CD4-positive, alpha-beta T cell treated with Interleukin-17A for 4 hours (primary cell): ENCODE results near the gene DCUN1D3.
"Not testable (repeated sequence)": the region's sequence is repeated elsewhere in the genome, so short reads cannot be mapped to it uniquely, and the experiment has no call there.

ENCODE experiments used
- DNase-seq: peaks from one replicate; pipeline ENCODE4 v3.0.0-alpha.2; 2020; ENCODE audit warnings: mixed read lengths

Gene DCUN1D3, protein sequence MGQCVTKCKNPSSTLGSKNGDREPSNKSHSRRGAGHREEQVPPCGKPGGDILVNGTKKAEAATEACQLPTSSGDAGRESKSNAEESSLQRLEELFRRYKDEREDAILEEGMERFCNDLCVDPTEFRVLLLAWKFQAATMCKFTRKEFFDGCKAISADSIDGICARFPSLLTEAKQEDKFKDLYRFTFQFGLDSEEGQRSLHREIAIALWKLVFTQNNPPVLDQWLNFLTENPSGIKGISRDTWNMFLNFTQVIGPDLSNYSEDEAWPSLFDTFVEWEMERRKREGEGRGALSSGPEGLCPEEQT

GRCh38 chr16:20900299-20901067 lies at the start of gene DCUN1D3, which contains the start of gene LYRM1:
DCUN1D3 (minus strand) TSS chr16:20900358; CDS start chr16:20862538, 37,820 bp downstream.
LYRM1 (plus strand) TSS chr16:20900771; CDS start chr16:20915556, 14,785 bp downstream.
- peak; percentile 87 for DNase-seq

DNA sequence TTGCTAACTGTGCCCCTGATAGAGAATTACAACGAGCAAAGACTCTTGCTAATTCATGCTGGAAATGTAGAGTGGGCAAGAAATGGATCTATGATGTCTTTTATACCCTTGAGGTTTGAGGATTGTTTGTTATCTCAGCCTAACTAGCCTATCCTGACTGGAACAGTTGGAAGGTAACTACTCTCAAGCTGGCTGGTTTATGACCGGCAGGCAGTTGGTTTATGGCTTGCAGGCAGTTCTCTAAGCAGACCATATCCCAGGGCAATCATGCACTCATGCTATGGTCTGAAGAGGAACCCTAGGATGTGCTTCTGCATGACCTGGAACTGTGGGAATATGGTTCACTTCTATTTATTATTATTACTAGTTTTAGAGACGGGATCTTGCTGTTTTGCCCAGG lies 49.5 kb upstream of the DCUN1D3 start:
- DNase-seq, result no peak

DNA sequence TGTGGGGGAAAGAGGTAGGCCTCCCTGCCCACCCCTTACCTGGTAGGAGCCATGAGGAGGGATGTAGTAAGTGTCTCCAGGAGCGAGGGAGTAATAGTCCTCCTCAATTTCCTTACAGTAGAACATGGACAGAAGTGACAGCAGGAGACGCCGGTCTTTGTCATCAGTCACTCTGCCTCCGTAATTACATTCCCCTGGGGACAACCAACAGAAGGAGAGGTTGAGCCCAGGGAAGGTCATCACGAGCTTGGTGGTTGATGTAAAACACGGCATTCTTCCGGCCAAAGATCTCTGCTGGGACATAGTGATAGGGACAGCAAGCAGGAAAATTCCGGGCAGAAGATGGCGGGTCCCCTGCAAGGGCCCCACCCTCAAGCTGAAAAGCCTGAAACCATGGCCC lies 48.3 kb upstream of the DCUN1D3 start:
- no peak for DNase-seq

DNA sequence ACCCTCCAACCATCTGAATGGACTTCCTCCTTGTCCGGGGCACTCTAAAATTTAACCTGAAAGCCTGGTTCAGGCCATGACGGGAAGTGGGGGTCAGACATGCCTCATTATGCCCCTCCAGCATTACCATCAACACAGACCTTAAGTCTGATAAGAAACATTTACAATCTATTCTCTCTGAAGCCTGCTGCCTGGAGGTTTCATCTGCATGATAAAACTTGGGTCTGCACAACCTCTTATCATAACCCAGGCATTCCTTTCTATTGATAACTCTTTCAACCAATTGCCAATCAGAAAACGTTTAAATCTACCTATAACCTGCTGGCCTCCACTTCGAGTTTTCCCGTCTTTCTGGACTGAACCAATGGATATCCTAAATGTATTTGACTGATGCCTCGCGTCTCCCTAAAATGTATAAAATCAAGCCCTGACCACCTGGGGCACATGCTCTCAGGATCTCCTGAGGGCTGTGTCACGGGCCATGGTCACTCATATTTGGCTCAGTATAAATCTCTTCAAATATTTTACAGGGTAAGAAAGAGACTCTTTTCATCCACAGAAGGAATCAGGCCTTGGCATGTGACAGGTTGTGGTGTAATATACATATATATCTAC lies 46.0 kb upstream of the DCUN1D3 start:
- no peak for DNase-seq

DNA sequence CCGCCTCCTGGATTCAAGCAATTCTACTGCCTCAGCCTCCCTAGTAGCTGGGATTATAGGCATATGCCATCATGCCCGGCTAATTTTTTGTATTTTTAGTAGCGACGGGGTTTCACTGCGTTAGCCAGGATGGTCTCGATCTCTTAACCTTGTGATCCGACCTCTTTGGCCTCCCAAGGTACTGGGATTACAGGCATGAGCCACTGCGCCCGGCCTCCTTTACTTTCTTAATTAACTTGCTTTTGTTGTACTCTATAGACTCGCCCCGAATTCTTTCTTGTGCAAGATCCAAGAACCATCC lies 45.4 kb upstream of the DCUN1D3 start:
- not testable (repeated sequence) for DNase-seq

- DNase-seq, result no peak
Measured at GRCh38 chr16:20944861-20945574, 44.9 kb upstream of the DCUN1D3 start.

DNA sequence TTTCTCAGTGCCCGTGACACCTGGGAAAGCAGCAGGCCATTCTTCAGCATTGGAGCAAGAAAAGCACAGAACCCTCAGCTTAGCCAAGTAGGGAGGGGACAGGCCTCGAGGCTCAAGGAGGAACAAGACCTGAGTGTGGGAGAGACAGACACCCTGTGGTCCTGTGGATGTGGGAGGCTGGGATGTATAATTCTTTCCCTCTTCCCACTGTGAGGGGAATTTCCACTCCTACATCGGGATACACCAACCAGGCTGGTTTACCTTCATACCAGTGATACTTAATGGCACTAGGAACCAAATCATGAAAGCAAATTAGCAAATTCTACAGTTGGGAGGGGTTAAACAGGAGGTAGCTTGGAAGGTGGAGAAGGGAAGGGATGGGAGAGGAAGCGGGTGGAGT lies 42.1 kb upstream of the DCUN1D3 start:
- no peak for DNase-seq

- DNase-seq, result no peak
Measured at GRCh38 chr16:20941636-20941926, 41.4 kb upstream of the DCUN1D3 start.

DNA sequence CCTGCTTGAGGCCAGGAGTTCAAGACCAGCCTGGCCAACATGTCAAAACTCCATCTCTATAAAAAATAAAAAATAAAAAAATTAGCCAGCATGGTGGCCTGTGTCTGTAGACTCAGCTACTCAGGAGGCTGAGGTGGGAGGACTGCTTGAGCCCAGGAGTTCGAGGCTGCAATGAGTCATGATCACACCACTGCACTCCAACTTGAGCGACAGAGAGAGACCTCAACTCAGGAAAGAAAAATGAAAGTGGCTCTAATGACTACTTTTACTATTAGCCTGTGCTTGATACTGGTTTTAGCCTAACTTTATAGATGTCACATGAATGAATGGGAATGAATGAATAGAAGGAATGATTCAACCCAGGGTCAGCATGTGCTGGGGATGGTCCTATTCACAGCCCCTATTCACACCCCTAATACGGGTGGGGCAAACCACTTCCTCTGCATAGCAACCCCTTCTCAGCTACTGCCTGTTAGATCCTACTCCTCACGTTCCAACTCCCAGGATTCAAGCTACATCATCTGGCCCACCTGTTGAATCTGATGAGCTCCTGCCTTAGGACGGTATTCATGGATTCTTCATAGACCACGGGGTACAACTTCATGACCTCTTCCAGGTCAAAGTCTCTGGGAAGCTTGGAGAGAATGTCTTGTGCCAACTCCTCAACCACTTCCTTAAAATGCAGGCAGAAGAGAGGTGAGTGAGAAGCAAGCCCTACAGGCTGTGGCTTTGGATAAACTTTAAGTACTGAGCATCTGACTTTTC lies 40.9 kb upstream of the DCUN1D3 start:
- DNase-seq, result no peak

DNA sequence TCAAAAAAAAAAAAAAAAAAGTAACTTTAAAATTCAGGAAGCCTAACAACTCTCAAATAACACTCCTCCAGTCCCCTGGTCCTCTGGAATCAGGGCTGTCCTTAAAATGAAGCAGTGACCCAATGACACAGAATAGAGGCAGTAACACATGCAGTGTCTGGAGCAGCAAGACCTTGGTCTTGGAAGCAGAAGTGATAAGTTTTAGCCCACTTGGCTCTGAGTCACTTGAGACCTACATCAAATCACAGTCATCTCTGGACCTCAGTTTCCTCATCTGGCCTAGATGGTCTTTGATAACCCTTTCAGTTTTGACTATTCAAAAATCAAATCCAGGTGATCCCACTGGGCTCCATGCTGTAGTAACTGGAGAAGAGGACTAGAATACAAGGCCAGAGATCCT lies 39.5 kb upstream of the DCUN1D3 start:
- DNase-seq, result no peak

DNA sequence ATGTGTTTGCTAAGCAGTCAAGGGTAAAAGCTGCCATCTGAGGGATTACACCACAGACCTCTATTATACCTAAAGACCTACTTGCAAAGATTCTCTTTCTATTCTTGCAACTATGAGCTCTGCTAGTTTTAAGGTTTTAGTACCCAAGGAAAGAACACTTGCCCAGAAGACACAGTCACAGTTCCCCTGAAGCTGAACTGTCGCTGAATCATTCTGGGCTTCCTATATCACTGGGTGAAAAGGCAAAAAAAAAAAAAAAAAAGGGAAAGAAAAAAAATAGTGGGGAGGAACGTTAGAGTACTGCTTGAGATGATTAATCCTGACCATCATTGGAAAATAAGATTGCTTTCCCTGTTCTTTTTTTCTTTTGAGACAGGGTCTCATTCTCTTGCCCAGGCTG lies 38.3 kb upstream of the DCUN1D3 start:
- DNase-seq, result no peak

- no peak for DNase-seq
Measured at GRCh38 chr16:20937736-20938135, 37.6 kb upstream of the DCUN1D3 start.

GRCh38 chr16:20933589-20933988 lies 33.4 kb upstream of the DCUN1D3 start:
- DNase-seq, result no peak

GRCh38 chr16:20931066-20931600 lies 31.0 kb upstream of the DCUN1D3 start:
- DNase-seq, result no peak

DNA sequence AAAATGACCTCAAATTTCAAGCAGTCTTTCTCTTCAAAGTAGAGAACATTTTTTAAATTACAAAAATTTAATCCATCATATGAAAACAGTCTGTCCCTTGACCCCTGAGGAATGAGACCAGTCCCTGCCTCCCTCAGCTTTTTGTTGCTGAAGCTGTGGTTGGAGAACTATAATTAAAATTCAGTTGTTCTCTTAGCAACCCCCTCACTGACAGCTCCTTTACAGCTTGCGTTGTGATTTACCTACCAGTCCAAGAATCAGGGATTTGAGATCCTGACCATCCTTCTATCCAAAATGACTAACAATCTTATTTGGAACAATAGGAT lies 30.2 kb upstream of the DCUN1D3 start:
- DNase-seq, result no peak

DNA sequence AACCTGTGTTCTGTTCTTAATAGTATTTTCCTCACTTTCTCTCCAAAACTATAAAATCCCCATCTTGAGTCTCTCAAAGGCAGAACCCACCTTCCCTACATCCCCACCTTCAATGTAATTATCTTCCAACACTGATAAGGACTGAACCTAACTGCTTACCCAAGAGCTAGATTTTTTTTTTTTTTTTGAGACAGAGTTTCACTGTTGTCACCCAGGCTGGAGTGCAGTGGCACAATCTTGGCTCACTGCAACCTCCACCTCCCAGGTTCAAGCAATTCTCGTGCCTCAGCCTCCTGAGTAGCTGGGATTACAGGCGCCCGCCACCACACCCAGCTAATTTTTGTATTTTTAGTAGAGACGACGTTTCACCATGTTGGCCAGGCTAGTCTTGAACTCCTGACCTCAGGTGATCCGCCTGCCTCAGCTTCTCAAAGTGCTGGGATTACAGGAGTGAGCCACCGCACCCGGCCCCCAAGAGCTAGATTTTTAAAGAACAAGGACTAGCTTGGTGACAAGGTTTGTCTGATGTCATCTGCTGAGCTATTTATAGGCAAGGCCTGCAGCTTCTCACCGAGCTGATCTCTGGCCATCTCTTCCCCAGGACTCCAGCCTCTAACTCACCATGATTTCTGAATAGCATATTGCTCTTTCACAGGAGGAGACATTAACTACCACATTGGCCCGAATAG lies 29.7 kb upstream of the DCUN1D3 start:
- DNase-seq, result not testable (repeated sequence)

GRCh38 chr16:20928774-20929411 lies 28.7 kb upstream of the DCUN1D3 start:
- no peak for DNase-seq

DNA sequence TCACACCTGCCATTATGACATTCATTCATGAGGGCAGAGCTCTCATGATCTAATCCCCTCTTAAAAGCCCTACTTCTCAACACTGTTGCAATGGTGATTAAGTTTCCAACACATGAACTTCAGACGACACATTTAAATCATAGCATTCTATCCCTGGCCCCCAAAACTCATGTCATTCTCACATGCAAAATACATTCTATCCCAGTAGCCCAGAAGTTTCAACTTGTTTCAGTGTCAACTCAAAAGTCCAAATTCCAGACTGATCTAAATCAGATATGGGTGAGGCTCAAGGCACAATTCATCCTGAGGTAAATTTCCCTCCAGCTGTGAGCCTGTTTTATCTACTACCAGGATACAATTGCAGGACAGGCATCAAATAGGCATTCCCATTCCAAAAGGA lies 25.6 kb upstream of the DCUN1D3 start:
- DNase-seq, result no peak

DNA sequence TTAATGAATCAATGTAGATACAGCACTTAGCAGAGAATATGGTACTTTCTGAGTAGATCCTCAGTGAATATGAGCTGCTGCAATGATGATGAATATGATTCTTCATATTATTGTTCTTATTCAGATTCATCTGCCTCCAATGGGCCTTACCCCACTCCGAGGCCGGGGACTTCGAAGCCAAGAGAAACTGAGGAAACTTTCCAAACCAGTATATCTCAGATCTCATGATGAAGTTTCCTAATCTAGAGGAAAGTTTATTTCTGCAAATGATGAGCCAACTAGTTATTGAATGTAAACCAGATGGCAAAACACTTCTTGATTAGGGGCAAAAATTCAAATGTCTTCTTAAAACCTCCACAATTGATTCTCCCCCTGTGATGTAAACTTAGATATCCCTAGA lies 23.7 kb upstream of the DCUN1D3 start:
- no peak for DNase-seq

- DNase-seq, result no peak
Measured at GRCh38 chr16:20920799-20921198, 20.6 kb upstream of the DCUN1D3 start.

DNA sequence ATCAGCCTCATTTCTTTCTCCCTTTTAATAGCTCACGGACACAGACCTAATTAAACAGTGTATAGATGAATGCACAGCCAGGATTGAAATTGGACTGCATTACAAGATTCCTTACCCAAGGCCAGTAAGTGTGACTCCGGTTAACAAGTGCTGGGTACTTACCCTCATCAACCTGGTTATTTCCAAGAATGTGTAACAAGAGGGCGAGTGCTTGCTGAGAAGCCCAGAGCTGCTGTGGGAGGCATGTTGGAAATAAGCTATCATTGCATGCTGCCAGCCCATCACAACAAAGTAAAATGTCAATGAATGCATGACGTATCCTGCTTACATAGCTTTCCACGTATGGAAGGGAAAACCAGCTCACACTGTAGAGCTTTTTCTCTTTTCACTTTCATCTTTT lies 19.9 kb upstream of the DCUN1D3 start:
- no peak for DNase-seq
